Measurements from ENCODE around the gene GPR108. TPM values are rescaled to one million over a fixed set of nuclear protein-coding genes. Genes with fewer than 3 reads are reported as not detected.
"Not testable (repeated sequence)": the region's sequence is repeated elsewhere in the genome, so short reads cannot be mapped to it uniquely, and the experiment has no call there.

GPR108 gene
- total RNA-seq = 10 to 100 TPM; 22.3 to 53.0 (median 41.3) TPM
- long read RNA-seq, partial matches to known transcripts = 0 of 6 reads
- long read RNA-seq, other reads (novel, unspliced or antisense) = 2 of 6 reads

- H3K4me3 ChIP-seq = peak within 1 kb of the TSS; percentile 82 to 96 (median 94)
- H3K9me3 ChIP-seq = no peaks in the 10 kb centered on the region
- peak within 1 kb of the TSS; percentile 84 to 97 (median 95) for H3K27ac ChIP-seq
- peaks cover 0 to 6% (median 0%) of the 10 kb centered on the region in 4 donors for H3K36me3 ChIP-seq
- WGBS (ENCODE audit: insufficient coverage, low coverage, low lambda C conversion rate, missing lambda C conversion rate) = 0% methylated on average over 21 of the region's 55 CpGs
- TF ChIP-seq CTCF (IDR thresholded peaks at IDR 0.05) (no peak), POLR2A (IDR thresholded peaks at IDR 0.05) (peak; percentile 65)
- H3K4me1 ChIP-seq = peaks cover 4 to 35% (median 18%) of the 10 kb centered on the region in 4 donors
- intact Hi-C loops (cut with DNase I) = loop anchor here in 1 of 2 donors (10.0 kb wide), 1 partner anchor 127 kb away; no protein-coding TSS in a partner anchor
- H3K27me3 ChIP-seq = no peaks in the 10 kb centered on the region
- peak; percentile 59 to 83 (median 76) for ATAC-seq
- DNase-seq = peak; percentile 99 to 100 (median 100)
These were observed at the start of gene GPR108 for GRCh38 chr19:6737284-6737872. TSS of gene GPR108 (minus strand) at chr19:6737580. CDS start at chr19:6737576, 4 bp downstream.

- DNase-seq = no peak
- no peak for ATAC-seq
- H3K4me1 ChIP-seq = no peaks in the 10 kb centered on the region
- no peaks in the 10 kb centered on the region for H3K36me3 ChIP-seq
- H3K27ac ChIP-seq = no peak overlapping the region
- no peaks in the 10 kb centered on the region for H3K9me3 ChIP-seq
- intact Hi-C loops (cut with DNase I) = no loop called here
- H3K27me3 ChIP-seq = no peaks in the 10 kb centered on the region
- H3K4me3 ChIP-seq = no peak overlapping the region
- TF ChIP-seq POLR2A (IDR thresholded peaks at IDR 0.05) (no peak), CTCF (IDR thresholded peaks at IDR 0.05) (no peak)
- 55% methylated on average over 3 of the region's 4 CpGs for WGBS (ENCODE audit: insufficient coverage, low coverage, low lambda C conversion rate, missing lambda C conversion rate)
These were observed 41.8 kb upstream of the GPR108 start for GRCh38 chr19:6779206-6779605.

- H3K27me3 ChIP-seq = no peaks in the 10 kb centered on the region
- no peak overlapping the region for H3K27ac ChIP-seq
- H3K36me3 ChIP-seq = no peaks in the 10 kb centered on the region
- DNase-seq (no peak), ATAC-seq (no peak)
- 86% methylated on average over 3 of the region's 4 CpGs for WGBS (ENCODE audit: insufficient coverage, low coverage, low lambda C conversion rate, missing lambda C conversion rate)
- intact Hi-C loops (cut with DNase I) = no loop called here
- H3K9me3 ChIP-seq = no peaks in the 10 kb centered on the region
- no peak overlapping the region for H3K4me3 ChIP-seq
- TF ChIP-seq POLR2A (IDR thresholded peaks at IDR 0.05) = no peak
- no peaks in the 10 kb centered on the region for H3K4me1 ChIP-seq
These were observed 41.0 kb upstream of the GPR108 start for GRCh38 chr19:6778386-6778785.

GRCh38 chr19:6777434-6777833 is 40.1 kb upstream of the GPR108 start:
- Histone ChIP-seq H3K27me3 (no peaks in the 10 kb centered on the region), H3K4me3 (no peak overlapping the region), H3K4me1 (no peaks in the 10 kb centered on the region), H3K9me3 (no peaks in the 10 kb centered on the region), H3K36me3 (no peaks in the 10 kb centered on the region), H3K27ac (no peak overlapping the region)
- TF ChIP-seq POLR2A (IDR thresholded peaks at IDR 0.05) = no peak
- DNase-seq = no peak
- intact Hi-C loops (cut with DNase I) = no loop called here
- ATAC-seq = no peak
- WGBS (ENCODE audit: insufficient coverage, low coverage, low lambda C conversion rate, missing lambda C conversion rate) = 40% methylated on average over 1 of the region's 2 CpGs

GRCh38 chr19:6776999-6777398 is 39.6 kb upstream of the GPR108 start:
- WGBS (ENCODE audit: insufficient coverage, low coverage, low lambda C conversion rate, missing lambda C conversion rate) = 76% methylated on average over 4 of the region's 4 CpGs
- Histone ChIP-seq H3K36me3 (no peaks in the 10 kb centered on the region), H3K27ac (no peak overlapping the region), H3K4me1 (no peaks in the 10 kb centered on the region), H3K4me3 (no peak overlapping the region), H3K9me3 (no peaks in the 10 kb centered on the region), H3K27me3 (no peaks in the 10 kb centered on the region)
- DNase-seq = no peak
- no peak for TF ChIP-seq CTCF (IDR thresholded peaks at IDR 0.05)
- ATAC-seq = no peak
- intact Hi-C loops (cut with DNase I) = no loop called here

- H3K4me1 ChIP-seq; H3K4me3 ChIP-seq; H3K9me3 ChIP-seq; DNase-seq; ATAC-seq; H3K36me3 ChIP-seq; H3K27me3 ChIP-seq; intact Hi-C loops (cut with DNase I); H3K27ac ChIP-seq: not testable (repeated sequence)
These were observed 38.7 kb upstream of the GPR108 start for GRCh38 chr19:6776045-6776444.
